ENCODE results near the gene LPP.

Gene LPP

DNA sequence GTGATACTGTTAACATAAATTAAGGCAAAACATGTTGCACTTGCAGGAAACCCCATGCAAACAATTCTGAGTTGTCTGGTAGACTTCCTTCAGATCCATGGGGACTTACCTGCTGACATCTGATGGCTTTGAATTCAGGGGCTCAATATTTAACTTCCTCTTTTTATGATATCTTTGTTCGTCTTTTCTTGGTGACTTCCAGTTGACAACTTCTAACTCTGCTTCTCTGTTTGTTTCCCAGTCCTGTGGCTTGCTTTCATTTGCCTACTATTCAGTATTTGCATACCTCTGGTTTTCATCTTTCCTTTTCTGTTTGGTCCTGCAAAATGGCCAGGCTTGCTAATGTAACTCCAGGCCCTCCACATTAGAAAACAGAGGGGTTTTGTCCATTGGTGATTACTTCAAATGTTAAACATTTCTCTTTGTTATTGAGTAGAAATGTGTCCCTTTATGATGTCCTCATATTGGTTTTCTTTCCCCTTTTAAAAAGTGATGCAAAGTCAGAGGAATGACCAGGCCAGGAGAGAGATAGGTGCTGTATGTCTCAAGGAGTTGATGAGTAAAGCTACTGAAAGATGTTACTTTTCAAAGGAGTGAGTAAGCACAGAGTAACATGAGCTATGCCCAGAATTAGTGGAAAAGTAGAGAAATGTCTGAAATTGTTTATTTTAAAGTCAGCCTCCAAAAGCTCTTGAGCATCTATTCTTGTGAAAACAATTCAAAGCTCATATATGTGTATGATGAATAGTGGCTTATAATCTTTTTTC, 335.9 kb downstream of the LPP start:
- no peak for DNase-seq

DNA sequence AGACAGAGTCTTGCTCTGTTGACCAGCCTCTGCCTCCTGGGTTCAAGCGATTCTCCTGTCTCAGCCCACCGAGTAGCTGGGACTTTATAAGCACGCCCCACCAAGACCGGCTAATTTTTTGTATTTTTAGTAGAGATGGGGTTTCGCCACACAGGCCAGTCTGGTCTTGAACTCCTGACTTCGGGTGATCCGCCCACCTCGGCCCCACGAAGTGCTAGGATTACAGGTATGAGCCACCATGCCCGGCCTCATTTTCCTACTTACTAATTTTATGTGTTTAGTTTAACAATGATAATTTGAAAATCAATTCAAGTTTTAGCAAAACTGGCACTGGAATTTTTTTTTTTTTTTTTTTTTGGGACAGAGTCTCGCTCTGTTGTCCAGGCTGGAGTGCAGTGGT, 336.5 kb downstream of the LPP start:
- no peak for DNase-seq

DNA sequence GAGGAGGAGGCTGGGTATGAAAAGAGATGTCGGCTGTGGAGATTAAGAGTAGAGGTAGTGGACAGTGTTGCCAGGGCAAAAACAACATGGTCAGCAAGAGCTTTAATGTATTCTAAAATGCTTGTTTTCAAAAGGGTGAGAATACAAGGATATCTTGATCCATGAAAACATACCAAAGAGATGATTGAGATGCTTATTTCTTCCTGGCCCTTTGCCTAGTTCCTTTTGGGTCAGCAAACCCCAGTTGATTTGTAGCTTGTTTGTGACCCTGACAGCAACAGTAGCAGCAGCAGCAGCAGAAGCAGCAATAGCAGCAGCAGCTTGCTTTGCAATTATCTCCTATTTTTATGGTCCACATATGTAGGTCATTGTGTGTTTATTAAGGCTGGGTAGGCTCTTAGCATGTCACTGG, 337.3 kb downstream of the LPP start:
- no peak for DNase-seq

GRCh38 chr3:188496390-188496789, 342.4 kb downstream of the LPP start:
- DNase-seq: no peak

GRCh38 chr3:188497021-188497420, 343.1 kb downstream of the LPP start:
- DNase-seq: no peak

- no peak for DNase-seq
Observed at GRCh38 chr3:188503647-188504046, 349.7 kb downstream of the LPP start.

GRCh38 chr3:188505151-188505550, 351.2 kb downstream of the LPP start:
- DNase-seq: no peak

DNA sequence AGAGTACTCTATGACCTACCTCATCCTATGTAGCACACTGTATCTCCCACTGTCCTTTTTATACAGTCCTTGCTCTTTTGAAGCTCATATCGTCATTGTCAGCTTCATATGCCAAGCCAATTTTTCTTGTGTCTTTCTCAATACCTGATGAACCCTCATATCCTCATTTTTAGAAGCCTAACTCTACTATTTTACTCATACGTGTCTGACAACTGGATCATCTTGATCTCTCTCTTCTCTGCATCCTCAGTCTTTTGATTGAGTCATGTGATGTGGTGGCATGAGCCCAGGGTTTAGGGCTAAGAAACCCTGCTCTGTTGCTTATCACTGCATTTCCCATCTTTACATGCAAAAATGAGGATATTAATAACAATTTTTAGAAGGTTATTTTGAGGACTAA, 352.0 kb downstream of the LPP start:
- no peak for DNase-seq

- no peak for DNase-seq
Observed at GRCh38 chr3:188506446-188506845, 352.5 kb downstream of the LPP start.

DNA sequence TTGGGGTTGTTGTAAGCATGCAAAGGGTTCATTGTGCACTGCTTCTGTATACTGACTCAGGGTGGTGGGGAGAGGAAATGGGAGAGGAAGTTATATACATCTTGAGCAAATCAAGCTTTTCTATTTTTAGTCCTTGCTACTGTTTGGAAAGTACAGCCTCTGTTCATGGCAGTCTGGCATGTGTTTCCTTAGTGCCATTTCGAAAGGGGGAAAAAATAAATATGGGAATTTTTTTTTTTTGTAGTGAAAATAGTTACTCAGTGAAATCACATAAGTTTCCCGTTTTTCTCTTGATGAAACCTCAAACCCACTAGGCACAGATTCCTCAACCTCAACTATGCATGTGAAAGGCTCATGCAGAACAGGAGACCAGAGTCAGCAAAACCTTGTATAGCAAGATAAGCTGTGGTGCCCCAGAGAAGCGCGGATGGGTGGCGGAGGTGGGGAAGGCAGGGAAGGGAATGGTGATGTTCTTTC, 353.3 kb downstream of the LPP start:
- DNase-seq: no peak

- DNase-seq: no peak
Observed at GRCh38 chr3:188508454-188508853, 354.5 kb downstream of the LPP start.

GRCh38 chr3:188509316-188509715, 355.4 kb downstream of the LPP start:
- no peak for DNase-seq

GRCh38 chr3:188510366-188510765, 356.4 kb downstream of the LPP start:
- no peak for DNase-seq

GRCh38 chr3:188513662-188514328, 359.8 kb downstream of the LPP start:
- no peak for DNase-seq

DNA sequence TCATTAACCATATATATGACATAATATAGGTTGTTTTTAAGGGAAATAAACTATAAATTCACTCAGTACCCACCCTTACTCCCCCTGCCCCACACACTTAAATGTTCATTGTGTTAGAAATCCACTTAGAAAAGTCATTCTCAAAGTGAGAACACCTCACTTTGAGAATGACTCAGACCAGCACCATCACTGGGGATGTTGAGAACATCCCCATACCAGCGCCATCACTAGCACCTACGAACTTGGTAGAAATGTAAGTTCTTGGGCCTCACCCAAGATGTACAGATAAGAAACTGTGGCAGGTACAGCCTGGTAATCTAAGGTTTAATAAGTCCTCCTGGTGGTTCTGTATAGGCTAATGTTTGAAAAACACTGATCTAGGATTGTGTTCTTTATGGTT, 362.6 kb downstream of the LPP start:
- peak in 1 of 2 donors; percentile 8 for DNase-seq

DNA sequence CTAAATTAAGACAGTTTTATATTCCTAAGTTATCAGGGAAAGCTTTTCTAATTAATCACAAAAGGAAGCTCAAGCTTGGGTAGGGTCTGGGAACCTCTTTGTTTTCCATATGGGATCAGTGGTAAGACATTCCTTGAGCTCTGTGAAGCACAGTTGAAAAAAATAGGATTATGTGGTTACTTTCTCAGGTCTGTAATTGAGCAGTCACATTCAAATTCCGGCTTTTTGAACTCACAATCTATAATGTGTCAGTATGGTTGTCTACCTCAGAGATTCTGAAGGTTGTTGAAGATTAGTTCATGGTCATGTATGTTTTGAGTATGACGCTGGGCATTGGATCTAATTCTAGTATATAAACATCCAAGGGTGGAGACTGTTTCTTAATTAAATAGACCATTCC, 364.5 kb downstream of the LPP start:
- no peak for DNase-seq

DNA sequence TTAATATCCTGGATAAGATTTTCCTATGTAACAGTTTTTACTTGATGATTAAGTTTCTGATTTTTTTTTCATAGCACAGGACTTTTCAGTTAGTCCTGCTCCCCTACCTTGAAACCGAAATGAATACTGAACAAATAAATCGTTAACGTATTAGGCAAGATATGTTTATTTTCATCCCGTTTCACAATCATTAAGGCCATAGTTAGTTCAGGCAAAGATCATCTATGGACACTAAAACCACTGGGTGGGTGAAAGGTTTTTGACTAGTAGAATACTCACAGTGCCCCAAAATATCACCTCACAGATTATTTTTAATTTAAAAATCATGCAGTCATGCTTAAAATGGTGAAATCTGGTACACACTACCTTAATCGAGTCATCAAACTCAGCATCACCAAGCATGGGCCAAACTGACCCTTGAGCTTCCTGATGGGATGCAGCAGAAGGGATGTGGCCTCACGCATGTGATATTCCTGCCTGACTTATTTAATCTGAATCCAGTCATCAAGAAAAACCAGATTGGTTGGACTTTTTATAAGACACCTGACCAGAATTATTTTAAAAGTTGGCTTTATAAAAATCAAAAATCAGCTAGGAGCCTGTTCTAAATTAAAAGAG, 365.0 kb downstream of the LPP start:
- DNase-seq: no peak

DNA sequence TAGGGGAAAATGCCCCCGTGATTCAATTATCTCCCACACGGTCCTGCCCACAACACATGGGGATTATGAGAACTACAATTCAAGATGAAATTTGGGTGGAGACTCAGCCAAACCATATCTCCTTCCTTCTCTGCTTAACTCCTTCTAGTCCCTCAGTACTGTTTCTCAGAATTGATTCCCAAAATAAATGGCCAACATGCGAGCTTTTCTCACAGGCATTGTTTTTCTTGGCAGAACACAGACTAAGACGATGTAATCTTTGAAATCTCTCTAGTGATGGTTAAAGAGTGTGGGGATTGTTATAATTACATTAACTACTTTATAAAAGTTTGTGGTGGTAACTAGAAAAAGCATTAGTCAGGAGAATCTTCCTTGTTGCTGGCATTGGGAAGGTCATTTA, 366.5 kb downstream of the LPP start:
- DNase-seq: no peak

DNA sequence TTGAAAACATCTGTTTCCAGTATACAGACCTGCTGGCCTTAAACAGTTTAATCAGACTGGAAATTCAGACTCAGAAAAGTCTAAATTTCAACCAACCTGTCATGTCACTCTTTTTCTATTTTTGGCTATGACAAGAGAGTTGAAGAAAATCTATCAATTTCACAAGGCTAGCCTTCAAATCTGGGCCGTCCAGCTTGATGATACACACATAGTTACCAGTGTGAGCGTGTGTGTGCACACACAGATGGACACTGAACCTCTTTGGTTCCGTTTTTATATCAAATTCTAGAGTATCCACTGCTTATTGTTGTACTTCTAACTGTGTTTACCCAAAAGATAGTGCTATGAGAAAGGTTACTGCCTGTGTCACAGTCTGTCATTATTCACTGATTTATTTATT, 368.2 kb downstream of the LPP start:
- no peak for DNase-seq

GRCh38 chr3:188523291-188523690, 369.3 kb downstream of the LPP start:
- no peak for DNase-seq

GRCh38 chr3:188524052-188524451, 370.1 kb downstream of the LPP start:
- no peak for DNase-seq

GRCh38 chr3:188526057-188526456, 372.1 kb downstream of the LPP start:
- no peak for DNase-seq

DNA sequence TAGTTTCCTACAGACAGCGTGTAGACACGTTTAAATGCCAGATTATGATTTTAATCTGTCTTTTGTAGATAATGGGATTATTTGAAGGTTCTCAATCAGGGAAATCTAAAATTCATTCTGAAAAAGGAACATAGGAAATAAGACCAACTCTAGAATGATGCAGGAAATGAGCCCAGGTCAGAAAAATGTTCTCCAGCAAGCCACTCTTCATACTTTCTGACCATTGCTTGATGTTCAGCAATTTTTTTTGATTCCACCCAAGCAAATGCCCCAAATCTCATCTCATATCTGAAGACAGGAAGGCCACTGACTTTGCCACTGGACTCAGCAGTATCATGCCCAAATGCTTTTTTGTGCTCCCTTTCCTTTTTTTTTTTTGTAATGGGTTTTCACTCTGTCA, 373.4 kb downstream of the LPP start:
- DNase-seq: no peak

GRCh38 chr3:188528396-188528795, 374.4 kb downstream of the LPP start:
- no peak for DNase-seq

Measured in stimulated activated CD4-positive, alpha-beta T cell treated with anti-CD3 and anti-CD28 coated beads, Interleukin-2, amount 100 ng/mL, for 24 hours (primary cell).